Erythroblast (primary cell): ENCODE measurements around the gene CDC20.
A peak's percentile ranks its signal among the peaks of the same experiment; 100 is the strongest.

Source experiments
- DNase-seq, 2 experiments: peaks; one replicate each; lab custom pipeline; 2025; lab: John Stamatoyannopoulos, UW
- GATA1 ChIP-seq: IDR thresholded peaks from 2 replicates; pipeline ENCODE4 v1.6.1; 2011; ENCODE audit warnings: low read depth, mild to moderate bottlenecking, control low read depth, low read length, moderate library complexity
- POLR2A ChIP-seq: IDR thresholded peaks from 2 replicates; pipeline ENCODE4 v1.6.1; 2011; ENCODE audit warnings: mild to moderate bottlenecking, low read length

The CDC20 gene

DNA sequence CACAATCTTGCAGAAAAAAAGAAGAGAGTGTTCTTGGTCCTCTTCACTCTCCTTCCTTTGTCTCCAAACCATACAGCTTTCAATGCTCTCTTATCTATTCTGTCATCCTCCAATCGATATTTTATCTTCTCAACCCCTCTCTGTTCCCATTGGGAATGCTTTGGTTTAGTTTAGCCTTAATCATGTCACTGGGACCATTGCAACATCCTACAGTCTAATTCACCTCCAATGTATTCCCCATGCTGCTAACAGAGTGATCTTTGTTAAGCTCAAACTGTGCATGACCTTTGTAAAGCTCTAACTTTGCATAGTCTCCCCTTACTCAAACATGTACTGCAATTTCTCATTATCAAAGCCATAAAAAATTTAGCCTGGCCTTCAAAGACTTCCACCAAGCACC, 18.2 kb upstream of the CDC20 start:
- TF ChIP-seq POLR2A = no peak
- TF ChIP-seq GATA1 = no peak
- no peak for DNase-seq

DNA sequence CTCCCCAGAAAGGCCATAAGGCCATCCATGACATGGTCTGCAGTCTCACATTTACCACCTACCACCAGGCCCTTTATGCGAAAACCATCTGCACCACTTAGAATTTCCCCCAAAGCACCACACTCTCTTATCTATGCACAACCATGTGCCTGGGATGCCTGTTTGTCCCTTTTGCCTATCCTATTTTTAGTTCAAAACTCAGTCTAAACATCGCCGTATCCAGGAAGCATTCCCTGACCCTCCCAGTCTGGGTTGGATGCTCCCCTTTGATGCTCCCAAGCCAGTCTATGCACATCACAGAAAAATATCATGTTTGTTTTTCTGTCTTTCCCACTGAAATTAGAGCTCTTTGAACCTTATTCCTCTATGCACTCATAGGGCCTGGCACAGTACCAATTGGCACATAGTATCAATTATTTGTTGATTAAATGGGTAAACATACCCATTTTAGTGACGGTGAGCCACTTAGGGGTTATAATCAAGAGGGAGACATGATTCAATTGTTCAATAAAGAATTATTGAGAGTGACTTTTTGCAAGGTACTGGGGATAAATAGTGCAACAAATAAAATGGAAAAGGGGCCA, 14.4 kb upstream of the CDC20 start:
- TF ChIP-seq POLR2A (no peak), GATA1 (no peak)

DNA sequence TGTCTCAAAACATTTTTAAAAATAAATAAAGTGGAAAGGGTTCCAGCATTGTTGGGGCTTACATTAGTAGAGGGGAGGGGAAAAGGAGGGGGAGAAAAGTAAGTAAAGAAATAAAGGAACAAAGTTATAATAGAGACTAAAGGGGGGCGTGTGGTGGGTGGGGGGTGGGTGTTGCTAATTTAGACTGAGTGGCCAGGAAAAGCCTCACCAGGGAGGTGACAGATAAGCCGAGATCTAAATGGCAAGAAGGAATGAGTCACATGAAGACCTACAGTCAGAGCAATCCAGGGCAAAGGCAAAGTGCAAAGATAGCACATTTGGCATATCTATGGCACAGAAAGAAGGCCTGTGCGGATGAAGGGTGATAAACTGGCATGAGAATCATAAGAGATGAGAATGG, 13.7 kb upstream of the CDC20 start:
- TF ChIP-seq POLR2A = no peak
- DNase-seq = peak; percentile 82 to 89

More for the DNA sequence above, 14.4 kb upstream of the CDC20 start:
- DNase-seq = peak; percentile 59 to 68

DNA sequence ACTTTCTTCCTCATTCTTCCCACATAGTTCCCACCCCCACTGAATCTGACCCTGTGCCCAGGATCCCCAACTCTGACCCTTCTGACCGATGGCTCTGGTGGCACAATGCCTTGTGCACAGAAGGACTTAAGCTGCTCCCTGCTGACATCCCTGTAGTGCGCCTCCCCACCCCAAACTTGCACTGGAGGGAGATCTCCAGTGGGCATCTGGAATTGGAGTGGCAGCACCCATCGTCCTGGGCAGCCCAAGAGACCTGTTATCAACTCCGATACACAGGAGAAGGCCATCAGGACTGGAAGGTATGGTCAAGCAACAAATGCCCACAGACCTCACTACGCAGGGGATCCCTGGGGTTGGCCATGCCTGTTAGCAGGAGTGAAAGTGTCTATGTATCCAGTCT, 12.1 kb upstream of the CDC20 start:
- TF ChIP-seq POLR2A = no peak
- no peak for TF ChIP-seq GATA1
- no peak for DNase-seq

DNA sequence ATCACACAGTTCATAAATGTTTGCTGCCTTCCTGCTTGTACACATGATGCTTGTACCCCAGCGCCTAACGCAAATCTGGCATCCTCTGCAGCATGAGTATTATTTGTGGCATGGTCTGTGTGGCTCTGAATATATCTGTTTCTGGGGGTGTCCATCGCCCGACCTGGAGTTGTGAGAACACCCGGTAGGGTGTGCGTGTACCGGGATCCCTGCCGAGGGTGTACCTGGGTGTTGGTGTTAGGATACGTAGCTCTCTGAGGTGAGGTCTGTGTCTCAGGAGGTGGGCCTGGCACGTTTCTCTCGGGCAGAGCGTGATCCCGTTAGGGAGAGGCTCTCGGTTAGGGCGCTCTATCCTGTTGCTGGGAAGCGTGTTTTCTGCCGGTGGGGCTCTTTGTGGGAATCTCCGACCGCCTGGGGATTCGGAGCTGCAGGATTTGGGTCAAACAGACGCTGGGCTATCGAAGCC, 10.4 kb upstream of the CDC20 start:
- TF ChIP-seq GATA1 (no peak), POLR2A (no peak)
- no peak for DNase-seq

DNA sequence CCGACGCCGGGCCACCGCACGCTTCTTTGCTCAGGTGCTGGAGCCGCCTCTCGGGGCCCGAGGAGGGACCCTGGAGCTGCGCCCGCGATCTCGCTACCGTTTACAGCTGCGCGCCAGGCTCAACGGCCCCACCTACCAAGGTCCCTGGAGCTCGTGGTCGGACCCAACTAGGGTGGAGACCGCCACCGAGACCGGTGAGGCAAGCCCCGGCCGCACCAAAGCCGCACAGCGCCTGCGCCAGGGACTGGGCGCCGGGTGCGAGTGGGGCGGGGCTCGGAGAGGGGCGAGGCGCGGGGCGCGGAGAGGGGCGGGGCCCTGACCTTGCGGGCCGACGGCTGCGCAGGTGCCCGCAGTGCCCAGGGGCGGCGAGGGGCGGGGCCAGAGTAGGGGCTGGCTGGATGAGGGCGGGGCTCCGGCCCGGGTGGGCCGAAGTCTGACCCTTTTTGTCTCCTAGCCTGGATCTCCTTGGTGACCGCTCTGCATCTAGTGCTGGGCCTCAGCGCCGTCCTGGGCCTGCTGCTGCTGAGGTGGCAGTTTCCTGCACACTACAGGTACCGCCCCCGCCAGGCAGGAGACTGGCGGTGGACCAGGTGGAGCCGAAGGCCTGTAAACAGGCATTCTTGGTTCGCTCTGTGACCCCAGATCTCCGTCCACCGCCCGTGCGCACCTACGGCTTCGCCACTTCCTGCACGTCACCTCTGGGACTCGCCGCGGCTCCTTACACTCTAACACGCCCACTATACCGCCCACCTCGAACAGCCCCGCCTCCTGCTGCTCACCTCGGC, 9.8 kb upstream of the CDC20 start:
- peak in 1 of 2 experiments; percentile 14 for DNase-seq
- no peak for TF ChIP-seq GATA1
- no peak for TF ChIP-seq POLR2A

DNA sequence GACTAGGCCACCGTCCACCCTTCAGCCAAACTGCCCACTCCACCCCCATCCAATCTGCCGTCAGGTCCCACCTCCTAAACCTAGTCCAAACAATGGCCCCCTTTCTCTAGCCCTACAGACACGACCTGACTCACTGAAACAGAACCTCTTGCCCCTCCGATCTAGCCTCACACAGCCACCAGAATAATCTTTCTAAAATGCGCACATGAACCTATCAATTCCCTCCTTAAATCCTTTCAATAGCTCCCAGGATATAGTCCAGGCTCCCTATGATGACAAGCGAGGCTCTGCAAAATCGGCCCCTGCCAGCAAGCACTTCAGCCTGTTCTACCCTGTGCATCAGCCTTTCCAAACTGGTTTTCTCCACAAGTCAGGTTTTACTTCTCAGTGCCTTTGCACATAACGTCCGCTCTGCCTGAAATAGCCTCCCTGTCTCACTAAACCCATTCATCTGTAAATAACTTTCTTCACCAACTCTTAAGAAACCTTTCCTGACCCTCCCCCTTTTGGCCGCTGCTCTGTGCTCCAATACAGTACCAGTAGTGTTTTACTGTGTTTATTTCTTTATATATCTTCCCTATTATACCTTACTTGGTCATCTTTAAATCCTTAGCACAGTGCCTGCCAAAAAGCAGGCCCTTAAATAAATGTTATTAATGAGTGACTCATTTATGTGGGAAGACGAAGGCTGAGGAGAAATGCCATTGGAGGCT, 9.0 kb upstream of the CDC20 start:
- DNase-seq = no peak

DNA sequence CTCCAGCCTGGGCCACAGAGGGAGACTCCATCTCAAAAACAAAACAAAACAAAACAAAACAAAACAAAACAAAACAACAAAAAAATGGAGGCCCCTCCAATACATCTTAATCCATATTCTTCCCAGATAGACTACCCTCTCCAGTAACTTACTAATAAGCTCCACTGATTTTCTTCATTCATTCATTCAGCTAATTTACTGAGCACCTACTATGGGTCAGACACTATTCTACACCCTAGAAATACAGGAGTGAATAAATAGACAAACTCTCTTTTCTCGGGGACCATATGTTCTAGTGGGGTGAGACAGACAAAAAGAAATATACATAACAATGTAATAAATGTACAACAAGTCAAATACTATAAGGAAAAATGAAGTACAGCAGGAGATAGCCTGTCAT, 7.8 kb upstream of the CDC20 start:
- no peak for DNase-seq

More for the DNA sequence above, 9.0 kb upstream of the CDC20 start:
- TF ChIP-seq POLR2A (no peak), GATA1 (no peak)

DNA sequence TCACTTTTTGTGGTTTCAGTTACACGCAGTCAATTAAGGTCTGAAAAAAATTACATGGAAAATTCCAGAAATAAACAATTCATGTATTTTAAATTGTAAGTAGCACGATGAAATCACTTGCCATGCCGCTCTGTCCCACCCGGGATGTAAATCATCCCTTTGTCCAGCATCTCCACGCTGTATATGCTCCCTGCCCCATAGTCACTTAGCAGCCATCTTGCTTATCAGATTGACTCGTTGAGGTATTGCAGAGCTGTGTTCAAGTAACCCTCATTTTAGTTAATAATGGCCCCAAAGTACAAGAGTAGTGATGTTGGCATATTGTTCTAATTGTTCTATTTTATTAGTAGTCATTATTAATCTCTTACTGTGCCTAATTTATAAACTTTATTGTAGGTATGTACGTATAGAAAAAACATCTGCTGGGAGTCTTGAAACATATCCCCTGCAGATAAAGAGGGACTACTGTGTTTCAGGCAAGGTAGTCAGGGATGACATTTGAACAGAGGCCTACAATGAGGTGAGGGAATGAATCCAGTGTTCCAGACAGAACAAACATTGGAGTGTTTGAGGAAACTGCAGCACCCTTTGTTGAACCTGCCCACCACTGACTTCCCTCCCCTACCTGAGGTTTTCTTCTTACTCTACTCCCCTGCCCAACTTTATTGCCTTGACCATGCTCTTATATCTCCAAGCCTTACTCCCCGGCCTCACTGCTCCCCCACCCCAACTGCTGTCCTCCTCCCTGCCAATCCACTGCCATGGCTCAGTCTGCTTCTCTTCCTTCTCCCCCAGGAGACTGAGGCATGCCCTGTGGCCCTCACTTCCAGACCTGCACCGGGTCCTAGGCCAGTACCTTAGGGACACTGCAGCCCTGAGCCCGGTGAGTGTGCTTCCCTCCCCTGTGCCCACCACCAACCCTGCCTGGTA, 7.1 kb upstream of the CDC20 start:
- DNase-seq = no peak
- TF ChIP-seq GATA1 (no peak), POLR2A (no peak)

More for the DNA sequence above, 7.8 kb upstream of the CDC20 start:
- TF ChIP-seq POLR2A (no peak), GATA1 (no peak)

DNA sequence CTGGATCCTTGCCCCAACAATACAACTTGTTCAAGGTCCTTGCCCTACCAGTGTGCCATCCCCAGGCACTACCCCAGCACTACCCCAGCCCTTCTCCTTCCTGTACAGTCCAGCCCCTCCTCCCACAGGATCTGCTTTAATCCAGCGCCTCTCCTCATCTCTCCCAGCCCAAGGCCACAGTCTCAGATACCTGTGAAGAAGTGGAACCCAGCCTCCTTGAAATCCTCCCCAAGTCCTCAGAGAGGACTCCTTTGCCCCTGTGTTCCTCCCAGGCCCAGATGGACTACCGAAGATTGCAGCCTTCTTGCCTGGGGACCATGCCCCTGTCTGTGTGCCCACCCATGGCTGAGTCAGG, 6.5 kb upstream of the CDC20 start:
- no peak for DNase-seq
- TF ChIP-seq POLR2A = no peak
- TF ChIP-seq GATA1 = no peak

DNA sequence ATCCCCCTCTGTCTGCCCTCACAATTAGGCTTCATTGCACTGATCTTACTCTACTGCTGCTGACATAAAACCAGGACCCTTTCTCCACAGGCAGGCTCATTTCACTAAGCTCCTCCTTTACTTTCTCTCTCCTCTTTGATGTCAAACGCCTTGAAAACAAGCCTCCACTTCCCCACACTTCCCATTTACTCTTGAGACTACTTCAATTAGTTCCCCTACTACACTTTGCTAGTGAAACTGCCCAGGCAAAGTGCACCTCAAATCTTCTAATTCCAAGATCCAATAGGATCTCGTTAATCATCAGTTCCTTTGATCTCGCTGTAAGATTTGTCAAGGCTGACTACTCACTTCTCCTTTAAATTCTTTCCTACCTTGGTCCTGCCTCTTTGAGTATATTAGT, 5.9 kb upstream of the CDC20 start:
- DNase-seq = no peak
- TF ChIP-seq POLR2A = no peak
- no peak for TF ChIP-seq GATA1

DNA sequence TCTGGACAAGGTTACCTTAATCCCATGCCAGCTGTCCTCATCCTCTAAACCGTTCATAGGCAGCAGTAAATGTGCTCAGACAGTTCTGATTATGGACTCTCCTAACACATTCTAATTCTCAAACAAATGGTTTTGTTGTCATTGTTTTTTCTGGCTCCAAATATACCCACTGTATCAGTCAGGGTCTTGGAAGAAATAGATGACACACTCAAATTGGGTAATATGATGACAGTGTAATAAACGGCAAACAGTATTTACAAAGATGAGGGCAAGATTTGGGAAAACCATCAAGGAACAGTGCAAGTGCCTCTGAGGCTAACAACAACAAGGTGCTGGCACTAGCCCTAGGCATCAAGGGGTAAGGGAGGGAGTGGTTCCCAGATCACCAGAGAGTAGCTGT, 4.3 kb upstream of the CDC20 start:
- TF ChIP-seq GATA1 (no peak), POLR2A (no peak)
- DNase-seq = no peak

DNA sequence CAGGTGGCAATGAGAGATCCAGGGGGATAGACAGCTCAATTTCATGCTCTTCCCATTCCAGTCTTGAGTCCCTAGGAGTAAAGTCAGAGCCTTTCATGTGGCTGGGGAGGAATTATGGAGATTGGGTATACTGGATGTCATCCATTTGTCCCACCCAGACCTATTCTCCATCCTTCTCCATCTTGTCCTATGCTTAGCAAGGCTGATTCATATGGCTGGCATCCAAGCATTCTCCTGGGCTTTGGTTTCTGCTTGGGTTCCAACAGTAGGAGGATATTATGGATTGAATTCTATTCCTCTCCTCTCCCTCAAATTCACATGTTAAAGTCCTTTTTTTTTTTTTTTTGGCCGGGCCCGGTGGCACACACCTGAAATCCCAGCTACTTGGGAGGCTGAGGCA, 3.8 kb upstream of the CDC20 start:
- no peak for DNase-seq

More for the DNA sequence above, 3.8 kb upstream of the CDC20 start:
- TF ChIP-seq POLR2A (no peak), GATA1 (no peak)
